Lung (tissue), 12 donors: Measurements from ENCODE around the gene DHRS7C. TPM values are rescaled to one million over a fixed set of nuclear protein-coding genes. Genes with fewer than 3 reads are reported as not detected.

Experiments
- ATAC-seq: fragments of 200-7000 bp; cut with Tn5 transposase; one replicate; pipeline ENCODE4 v1.9.1; 2020; ENCODE audit warnings: moderate number of reproducible peaks; ENCODE audit not compliant: insufficient read depth, low FRiP score
- DNase-seq, 3 donors: peaks; one replicate each; pipeline ENCODE4 v3.0.0-alpha.2; 2013 to 2017
- H3K27ac ChIP-seq, 2 donors: one replicate each; pipeline ENCODE4 v1.5.1; 2013; ENCODE audit warnings: mild to moderate bottlenecking in 2 of 2, moderate library complexity in 2 of 2, control low read depth in 1 of 2, inconsistent platforms in 1 of 2, low read depth in 1 of 2, low read length in 1 of 2
- H3K27me3 ChIP-seq, 3 donors: one replicate each; pipeline ENCODE4 v1.5.1; 2013; ENCODE audit warnings: low read length in 2 of 3; ENCODE audit not compliant: control insufficient read depth in 3 of 3, insufficient read depth in 3 of 3
- H3K36me3 ChIP-seq, 4 donors: one replicate each; pipeline ENCODE4 v1.5.1; 2013; ENCODE audit warnings: low read length in 4 of 4, mild to moderate bottlenecking in 1 of 4, moderate library complexity in 1 of 4; ENCODE audit not compliant: control insufficient read depth in 4 of 4, insufficient read depth in 4 of 4
- H3K4me1 ChIP-seq, 5 donors: one replicate each; pipeline ENCODE4 v1.5.1; 2013; ENCODE audit warnings: low read length in 5 of 5, mild to moderate bottlenecking in 2 of 5, moderate library complexity in 1 of 5; ENCODE audit not compliant: control insufficient read depth in 5 of 5, insufficient read depth in 5 of 5
- H3K4me3 ChIP-seq: one replicate; pipeline ENCODE4 v1.5.1; 2013; ENCODE audit warnings: mild to moderate bottlenecking, control low read depth, moderate library complexity
- H3K9ac ChIP-seq, 2 donors: one replicate each; pipeline ENCODE4 v1.5.1; 2013; ENCODE audit warnings: low read length in 2 of 2, control low read depth in 1 of 2; ENCODE audit not compliant: insufficient read depth in 1 of 2
- H3K9me3 ChIP-seq, 4 donors: one replicate each; pipeline ENCODE4 v1.5.1; 2013; ENCODE audit warnings: low read length in 3 of 4, mild to moderate bottlenecking in 1 of 4, moderate library complexity in 1 of 4; ENCODE audit not compliant: control insufficient read depth in 4 of 4, insufficient read depth in 3 of 4
- CTCF ChIP-seq: IDR thresholded peaks from 2 replicates; pipeline ENCODE4 v1.5.1; 2012; ENCODE audit warnings: mild to moderate bottlenecking; ENCODE audit errors: control extremely low read depth, extremely low read depth
- WGBS, 2 donors: extraction: QIAGEN DNeasy Blood & Tissue Kit; methylation state at CpG; one replicate each; pipeline ENCODE4 v1.1.7; 2013; 5-methylcytosine and 5-hydroxymethylcytosine counted together
- polyA plus RNA-seq, 2 donors: library from polyadenylated mRNA; stranded (reverse); fragments of 200-250 nt; gene quantifications; one replicate each; pipeline ENCODE4 v1.2.1, GENCODE V29; 2013
- total RNA-seq, 2 donors: library from RNA; depleted of rRNA in 1 of 2; stranded (reverse); fragments of >200 nt in 1 of 2; gene quantifications; one replicate each; pipeline ENCODE4 v1.2.1, GENCODE V29; 2014 to 2021
- donor health status: control.
- donor health status: control.
- donor health status: Bipolar disorder and iron deficiency.
- donor health status: healthy.
- donor health status: DM: yes; HTN: yes; CAD: no.

Gene DHRS7C
- total and polyA plus RNA-seq, 4 donors, result not detected

GRCh38 chr17:9828296-9829295 is 37.2 kb upstream of the DHRS7C start:
- Histone ChIP-seq H3K9me3 (peaks cover 0 to 4% (median 0%) of the 10 kb centered on the region in 4 donors), H3K9ac (no peak overlapping the region), H3K4me3 (no peak overlapping the region), H3K36me3 (no peaks in the 10 kb centered on the region), H3K27ac (no peak overlapping the region), H3K27me3 (peaks cover 0 to 2% (median 0%) of the 10 kb centered on the region in 3 donors), H3K4me1 (peaks cover 0 to 47% (median 0%) of the 10 kb centered on the region in 5 donors)
- no peak for TF ChIP-seq CTCF
- DNase-seq (peak; percentile 60 to 88 (median 84)), ATAC-seq (no peak)
- WGBS, 2 donors, result 65 to 67% methylated on average over 13 of the region's 13 CpGs

GRCh38 chr17:9825641-9826150 is 34.3 kb upstream of the DHRS7C start, which contains the start of gene GLP2R:
Gene GLP2R (plus strand): TSS chr17:9825924. CDS start chr17:9826064, 140 bp downstream.
- WGBS, 2 donors, result 59 to 67% methylated on average over 21 of the region's 21 CpGs
- Histone ChIP-seq H3K9ac (no peak within 1 kb of the TSS), H3K27me3 (peaks cover 0 to 2% (median 0%) of the 10 kb centered on the region in 3 donors), H3K4me1 (peaks cover 0 to 41% (median 0%) of the 10 kb centered on the region in 5 donors), H3K36me3 (no peaks in the 10 kb centered on the region), H3K9me3 (peaks cover 0 to 3% (median 0%) of the 10 kb centered on the region in 4 donors), H3K4me3 (no peak within 1 kb of the TSS), H3K27ac (no peak within 1 kb of the TSS)
- ATAC-seq (no peak), DNase-seq (no peak)
- no peak for TF ChIP-seq CTCF

GRCh38 chr17:9824797-9825338 is 33.5 kb upstream of the DHRS7C start:
- peaks cover 0 to 33% (median 0%) of the 10 kb centered on the region in 5 donors for H3K4me1 ChIP-seq
- H3K36me3 ChIP-seq, result no peaks in the 10 kb centered on the region
- no peak for ATAC-seq
- peaks cover 0 to 2% (median 0%) of the 10 kb centered on the region in 3 donors for H3K27me3 ChIP-seq
- H3K9ac ChIP-seq, result no peak overlapping the region
- H3K9me3 ChIP-seq, result peaks cover 0 to 3% (median 0%) of the 10 kb centered on the region in 4 donors
- 76 to 84% methylated on average over 8 of the region's 8 CpGs for WGBS, 2 donors
- H3K27ac ChIP-seq, result no peak overlapping the region
- no peak for DNase-seq
- H3K4me3 ChIP-seq, result no peak overlapping the region
- TF ChIP-seq CTCF, result no peak
